ENCODE data around the gene GALNS. TPM values are rescaled to one million over a fixed set of nuclear protein-coding genes. Genes with fewer than 3 reads are reported as not detected.

Gene GALNS
- total and polyA plus RNA-seq, 2 experiments from 2014 or later: 9.7 to 18.8 TPM

- TF ChIP-seq ZNF462 (CRISPR knock-in tag; IDR thresholded peaks at IDR 0.05): no peak
- TF ChIP-seq, protein P1, sequence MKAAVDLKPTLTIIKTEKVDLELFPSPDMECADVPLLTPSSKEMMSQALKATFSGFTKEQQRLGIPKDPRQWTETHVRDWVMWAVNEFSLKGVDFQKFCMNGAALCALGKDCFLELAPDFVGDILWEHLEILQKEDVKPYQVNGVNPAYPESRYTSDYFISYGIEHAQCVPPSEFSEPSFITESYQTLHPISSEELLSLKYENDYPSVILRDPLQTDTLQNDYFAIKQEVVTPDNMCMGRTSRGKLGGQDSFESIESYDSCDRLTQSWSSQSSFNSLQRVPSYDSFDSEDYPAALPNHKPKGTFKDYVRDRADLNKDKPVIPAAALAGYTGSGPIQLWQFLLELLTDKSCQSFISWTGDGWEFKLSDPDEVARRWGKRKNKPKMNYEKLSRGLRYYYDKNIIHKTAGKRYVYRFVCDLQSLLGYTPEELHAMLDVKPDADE (IDR thresholded peaks at IDR 0.05): no peak
Observed at GRCh38 chr16:88855176-88855575, 1.6 kb downstream of the GALNS start (continued).

DNA sequence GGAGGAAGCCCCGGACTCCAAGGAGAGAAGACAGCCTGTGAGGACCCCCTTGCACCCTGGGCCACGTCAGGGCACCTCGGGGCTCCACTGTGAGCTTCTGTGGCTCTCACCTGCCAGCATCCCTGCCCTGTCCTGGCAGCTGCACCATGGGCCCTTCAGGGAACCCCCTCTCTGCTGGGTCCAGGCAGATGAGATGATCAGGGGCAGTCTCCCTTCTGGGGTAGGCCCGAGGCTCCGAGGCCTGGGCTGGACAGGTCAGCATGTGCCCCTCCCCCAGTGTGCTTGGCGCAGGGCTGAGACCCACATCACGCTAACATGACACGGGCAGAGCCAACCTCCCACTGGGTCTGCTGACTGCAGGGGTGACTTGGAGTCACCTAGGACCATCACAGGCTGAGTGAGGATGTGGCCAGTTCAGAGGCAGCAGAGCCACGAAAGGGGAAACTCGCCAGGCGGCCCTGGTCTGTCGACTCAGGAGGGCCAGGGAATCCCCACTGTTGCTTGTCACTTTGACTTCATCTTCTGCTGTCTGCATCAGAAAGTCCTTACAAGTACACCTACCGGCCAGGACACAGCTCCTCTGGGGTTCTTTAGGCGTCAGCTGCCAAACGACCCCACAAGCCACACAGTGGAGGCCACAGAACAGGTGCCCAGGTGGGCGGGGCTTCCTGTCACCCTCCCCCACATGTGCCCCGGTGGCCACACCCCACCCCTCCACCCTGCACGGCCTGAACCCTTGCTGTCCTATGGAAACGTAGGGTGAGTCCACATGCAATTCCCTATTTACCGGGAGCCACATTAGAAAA lies 2.2 kb downstream of the GALNS start:
- Histone ChIP-seq H4K20me1 (replicated peaks; ENCODE audit: insufficient read depth) (peaks cover 7% of the 10 kb centered on the region; the same call in 1 of the 2 replicates), H3K27ac (ENCODE audit: low read depth) (no peak overlapping the region), H3K36me3 (ENCODE audit: insufficient read depth) (no peaks in the 10 kb centered on the region), H3K27me3 (ENCODE audit: insufficient read depth) (no peaks in the 10 kb centered on the region), H3K4me1 (ENCODE audit: insufficient read depth) (no peaks in the 10 kb centered on the region; the same call in 1 of the 2 replicates), H3K9me2 (ENCODE audit: insufficient read depth) (no peaks in the 10 kb centered on the region), H3K79me2 (replicated peaks; ENCODE audit: insufficient read depth) (peaks cover 18% of the 10 kb centered on the region), H2AFZ (no peak overlapping the region), H3K4me2 (no peak overlapping the region), H3K4me3 (no peak overlapping the region), H3F3A (replicated peaks; ENCODE audit: low read depth) (0 out of 2 replicates have a peak, but pooled peaks cover 3% of the 10 kb centered on the region)
- DNase-seq (ENCODE audit: low spot score) (no peak), ATAC-seq (no peak)
- peak overlapping the region; percentile 44; the same call in 1 of the 3 replicates for H3K4me3 Mint-ChIP-seq
- peaks cover 12% of the 10 kb centered on the region for H3K9me3 Mint-ChIP-seq
- H3K27me3 Mint-ChIP-seq (ENCODE audit: insufficient read depth, low read depth, poor library complexity): peaks cover 10% of the 10 kb centered on the region
- peaks cover 39% of the 10 kb centered on the region for H3K36me3 Mint-ChIP-seq (ENCODE audit: low read depth)
- peaks cover 21% of the 10 kb centered on the region for H3K4me1 Mint-ChIP-seq
- no peak overlapping the region for H3K27ac Mint-ChIP-seq
- TF ChIP-seq STAT1 (IDR thresholded peaks at IDR 0.05; ENCODE audit: unreplicated experiment): no peak
- no peak for TF ChIP-seq CREB1 (CRISPR knock-in tag; IDR thresholded peaks at IDR 0.05; ENCODE audit: low read depth)
- TF ChIP-seq ZNF462 (CRISPR knock-in tag; IDR thresholded peaks at IDR 0.05): no peak

Data from GM23338 (cell line).